Astrocyte of the cerebellum (primary cell): ENCODE measurements around the gene FERMT2.

Experiments used
- DNase-seq: peaks from one replicate; pipeline ENCODE4 v3.0.0-alpha.2; 2011; ENCODE audit warnings: low read depth
- H3K4me3 ChIP-seq: 2 replicates; pipeline ENCODE4 v1.5.1; 2011; ENCODE audit warnings: mild to moderate bottlenecking, low read depth, low read length, moderate library complexity
- in situ Hi-C: cut with HindIII; loops from 2 replicates; pipeline ENCODE4 v1.10.0; 2017; ENCODE audit warnings: low sequenced_read_pairs
- TF ChIP-seq, protein P1 (sequence below): IDR thresholded peaks from 2 replicates; pipeline ENCODE4 v1.5.1; 2012; ENCODE audit warnings: low read length, low read depth, moderate library complexity, mild to moderate bottlenecking; ENCODE audit errors: missing control alignments

FERMT2 gene

DNA sequence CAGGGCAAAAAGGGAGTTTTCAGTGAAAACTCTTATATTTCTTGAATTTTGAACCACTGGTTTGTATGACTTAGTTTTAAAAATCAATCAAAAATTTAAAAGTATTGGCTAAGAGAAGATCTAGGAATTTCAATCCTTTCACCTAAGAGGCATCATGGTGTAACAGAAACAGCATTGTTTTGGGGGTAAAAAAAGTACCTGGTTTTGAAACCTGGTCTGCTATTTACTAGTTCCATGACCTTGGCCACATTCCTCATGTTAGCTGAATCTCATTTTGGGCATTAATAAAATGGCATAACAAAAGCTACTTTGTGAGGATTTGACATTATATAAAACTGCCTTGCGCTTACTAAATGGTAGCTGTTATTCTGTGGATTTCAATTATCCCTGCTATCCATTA, 142.7 kb downstream of the FERMT2 start:
- no peak for DNase-seq
- TF ChIP-seq, protein P1, sequence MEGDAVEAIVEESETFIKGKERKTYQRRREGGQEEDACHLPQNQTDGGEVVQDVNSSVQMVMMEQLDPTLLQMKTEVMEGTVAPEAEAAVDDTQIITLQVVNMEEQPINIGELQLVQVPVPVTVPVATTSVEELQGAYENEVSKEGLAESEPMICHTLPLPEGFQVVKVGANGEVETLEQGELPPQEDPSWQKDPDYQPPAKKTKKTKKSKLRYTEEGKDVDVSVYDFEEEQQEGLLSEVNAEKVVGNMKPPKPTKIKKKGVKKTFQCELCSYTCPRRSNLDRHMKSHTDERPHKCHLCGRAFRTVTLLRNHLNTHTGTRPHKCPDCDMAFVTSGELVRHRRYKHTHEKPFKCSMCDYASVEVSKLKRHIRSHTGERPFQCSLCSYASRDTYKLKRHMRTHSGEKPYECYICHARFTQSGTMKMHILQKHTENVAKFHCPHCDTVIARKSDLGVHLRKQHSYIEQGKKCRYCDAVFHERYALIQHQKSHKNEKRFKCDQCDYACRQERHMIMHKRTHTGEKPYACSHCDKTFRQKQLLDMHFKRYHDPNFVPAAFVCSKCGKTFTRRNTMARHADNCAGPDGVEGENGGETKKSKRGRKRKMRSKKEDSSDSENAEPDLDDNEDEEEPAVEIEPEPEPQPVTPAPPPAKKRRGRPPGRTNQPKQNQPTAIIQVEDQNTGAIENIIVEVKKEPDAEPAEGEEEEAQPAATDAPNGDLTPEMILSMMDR: no peak
- in situ Hi-C loops: no loop called here
- H3K4me3 ChIP-seq: no peak overlapping the region
